SK-N-SH (cell line): ENCODE measurements around the gene ZNF366. TPM values are rescaled to one million over a fixed set of nuclear protein-coding genes. Genes with fewer than 3 reads are reported as not detected.

Source experiments
- CTCF ChIA-PET: fragments of 300-600, 350-600 bp; formaldehyde crosslinking; extraction: SDS; loops from one replicate; lab custom pipeline; 2021; lab: Yijun Ruan, JAX
- POLR2A ChIA-PET: fragments of 350-600 bp; sonication (Branson Sonifier 250); formaldehyde crosslinking; extraction: SDS; loops from one replicate; lab custom pipeline; 2020; ENCODE audit warnings: antibody characterized with exemption, inconsistent platforms; lab: Yijun Ruan, JAX
- DNase-seq: peaks from one replicate; pipeline ENCODE4 v3.0.0; 2012
- H2AFZ ChIP-seq: fragments of 200-600 bp; sonication (generic); 2 replicates; pipeline ENCODE4 v1.8.1; 2016; ENCODE audit warnings: antibody characterized with exemption, mild to moderate bottlenecking, low read depth
- H3F3A ChIP-seq: fragments of 200-600 bp; sonication (generic); replicated peaks from 2 replicates; pipeline ENCODE3; 2016; ENCODE audit warnings: antibody characterized with exemption, mild to moderate bottlenecking; ENCODE audit not compliant: insufficient read depth
- H3K27ac ChIP-seq, 2 experiments: fragments of 200-500 bp in 1 of 2; fragments of 200-600 bp in 1 of 2; sonication (Bioruptor generic) in 1 of 2; sonication (generic), shearing (Covaris generic) in 1 of 2; 2 replicates each; pipeline versions ENCODE4 v1.5.1 to v1.6.1; 2014 to 2016; ENCODE audit warnings: low read depth in 2 of 2, inconsistent platforms in 1 of 2, low read length in 1 of 2, mild to moderate bottlenecking in 1 of 2, mixed read lengths in 1 of 2
- H3K27me3 ChIP-seq: fragments of 200-600 bp; sonication (generic), shearing (Covaris generic); 2 replicates; pipeline ENCODE4 v1.6.1; 2016; ENCODE audit warnings: mixed run types; ENCODE audit not compliant: insufficient read depth
- H3K36me3 ChIP-seq, 2 experiments: fragments of 200-500 bp in 1 of 2; fragments of 200-600 bp in 1 of 2; sonication (Bioruptor generic) in 1 of 2; sonication (generic) in 1 of 2; replicated peaks in 1 of 2; 2 replicates each; pipeline versions ENCODE3 to v1.5.1; 2014 to 2016; ENCODE audit warnings: low read length in 1 of 2, mild to moderate bottlenecking in 1 of 2; ENCODE audit not compliant: insufficient read depth in 2 of 2, control insufficient read depth in 1 of 2
- H3K4me1 ChIP-seq, 2 experiments: fragments of 200-500 bp in 1 of 2; fragments of 200-600 bp in 1 of 2; sonication (Bioruptor generic) in 1 of 2; sonication (generic), shearing (Covaris generic) in 1 of 2; 2 replicates each; pipeline versions ENCODE4 v1.5.1 to v1.6.1; 2014 to 2016; ENCODE audit warnings: low read depth in 1 of 2, low read length in 1 of 2, mixed run types in 1 of 2; ENCODE audit not compliant: insufficient read depth in 2 of 2, control insufficient read depth in 1 of 2
- H3K4me2 ChIP-seq: fragments of 200-600 bp; sonication (generic), shearing (Covaris generic); 2 replicates; pipeline ENCODE4 v1.6.1; 2017; ENCODE audit warnings: mixed run types
- H3K4me3 ChIP-seq, 2 experiments: fragments of 200-500 bp in 1 of 2; fragments of 200-600 bp in 1 of 2; sonication (Bioruptor generic) in 1 of 2; sonication (generic), shearing (Covaris generic) in 1 of 2; 2 replicates each; pipeline versions ENCODE4 v1.5.1 to v1.8.1; 2014 to 2016; ENCODE audit warnings: low read depth in 2 of 2, inconsistent platforms in 1 of 2, low read length in 1 of 2, mild to moderate bottlenecking in 1 of 2, mixed read lengths in 1 of 2, moderate library complexity in 1 of 2
- H3K79me2 ChIP-seq: fragments of 200-600 bp; sonication (generic); 2 replicates; pipeline ENCODE4 v1.8.1; 2017; ENCODE audit warnings: mild to moderate bottlenecking; ENCODE audit not compliant: insufficient read depth
- H3K9ac ChIP-seq: fragments of 200-600 bp; sonication (generic); 2 replicates; pipeline ENCODE4 v1.6.1; 2017; ENCODE audit warnings: mixed run types
- H3K9me2 ChIP-seq: fragments of 200-600 bp; sonication (generic); 2 replicates; pipeline ENCODE4 v1.6.1; 2017; ENCODE audit warnings: mixed run types
- H3K9me3 ChIP-seq: fragments of 200-600 bp; sonication (generic); 2 replicates; pipeline ENCODE4 v1.6.1; 2017; ENCODE audit warnings: mixed run types, mild to moderate bottlenecking, moderate library complexity
- H4K20me1 ChIP-seq: fragments of 200-600 bp; sonication (generic); 2 replicates; pipeline ENCODE4 v1.6.1; 2017; ENCODE audit warnings: mild to moderate bottlenecking, mixed run types; ENCODE audit not compliant: insufficient read depth
- ELF1 ChIP-seq: IDR thresholded peaks from 2 replicates; pipeline ENCODE4 v1.4.0; 2012
- FOSL2 ChIP-seq: IDR thresholded peaks from 2 replicates; pipeline ENCODE4 v1.4.0; 2012; ENCODE audit warnings: low read depth, mild to moderate bottlenecking, moderate library complexity, borderline replicate concordance
- FOXM1 ChIP-seq: IDR thresholded peaks from 2 replicates; pipeline ENCODE4 v1.4.0; 2012; ENCODE audit warnings: low read depth, mild to moderate bottlenecking
- GATA2 ChIP-seq: sonication (generic); formaldehyde crosslinking; IDR thresholded peaks from 2 replicates; pipeline ENCODE4 v1.5.0; 2020; ENCODE audit warnings: mild to moderate bottlenecking, missing genetic modification reagents
- MXI1 ChIP-seq: IDR thresholded peaks from 2 replicates; pipeline ENCODE4 v1.6.1; 2012; ENCODE audit warnings: mild to moderate bottlenecking, low read depth, low read length, improper control_type of control experiment
- RAD21 ChIP-seq: IDR thresholded peaks from 2 replicates; pipeline ENCODE4 v1.6.1; 2012; ENCODE audit warnings: mild to moderate bottlenecking, low read length
- REST ChIP-seq: IDR thresholded peaks from 2 replicates; pipeline ENCODE4 v1.6.1; 2012; ENCODE audit warnings: mild to moderate bottlenecking, low read depth, low read length, moderate library complexity
- TAF1 ChIP-seq: IDR thresholded peaks from 2 replicates; pipeline ENCODE4 v1.6.1; 2012; ENCODE audit warnings: low read depth, mild to moderate bottlenecking, low read length, moderate library complexity, borderline replicate concordance
- TEAD4 ChIP-seq: IDR thresholded peaks from 2 replicates; pipeline ENCODE4 v1.4.0; 2012; ENCODE audit warnings: mild to moderate bottlenecking, borderline replicate concordance; ENCODE audit not compliant: insufficient read depth
- USF1 ChIP-seq: IDR thresholded peaks from 2 replicates; pipeline ENCODE4 v1.4.0; 2012; ENCODE audit warnings: low read depth, borderline replicate concordance
- WGBS: methylation state at CpG from one replicate; pipeline ENCODE4 v1.1.6; 2017; ENCODE audit warnings: low lambda C conversion rate; 5-methylcytosine and 5-hydroxymethylcytosine counted together
- polyA plus RNA-seq, 3 experiments: library from polyadenylated mRNA; depleted of rRNA; stranded (reverse); fragments of >200 nt; gene quantifications; 2 replicates each; pipeline ENCODE4 v1.2.3, GENCODE V29; 2012
- TF ChIP-seq, protein P1 (sequence below): IDR thresholded peaks from 2 replicates; pipeline ENCODE4; 2012
- TF ChIP-seq, protein P2 (sequence below): fragments of 200-600 bp; sonication (generic); IDR thresholded peaks from 2 replicates; pipeline ENCODE4 v1.6.1; 2017; ENCODE audit warnings: antibody characterized with exemption, mild to moderate bottlenecking, moderate library complexity

Gene ZNF366
- polyA plus RNA-seq, 1 of the 3 experiments (the other 2 are of a cell fraction) = not detected

DNA sequence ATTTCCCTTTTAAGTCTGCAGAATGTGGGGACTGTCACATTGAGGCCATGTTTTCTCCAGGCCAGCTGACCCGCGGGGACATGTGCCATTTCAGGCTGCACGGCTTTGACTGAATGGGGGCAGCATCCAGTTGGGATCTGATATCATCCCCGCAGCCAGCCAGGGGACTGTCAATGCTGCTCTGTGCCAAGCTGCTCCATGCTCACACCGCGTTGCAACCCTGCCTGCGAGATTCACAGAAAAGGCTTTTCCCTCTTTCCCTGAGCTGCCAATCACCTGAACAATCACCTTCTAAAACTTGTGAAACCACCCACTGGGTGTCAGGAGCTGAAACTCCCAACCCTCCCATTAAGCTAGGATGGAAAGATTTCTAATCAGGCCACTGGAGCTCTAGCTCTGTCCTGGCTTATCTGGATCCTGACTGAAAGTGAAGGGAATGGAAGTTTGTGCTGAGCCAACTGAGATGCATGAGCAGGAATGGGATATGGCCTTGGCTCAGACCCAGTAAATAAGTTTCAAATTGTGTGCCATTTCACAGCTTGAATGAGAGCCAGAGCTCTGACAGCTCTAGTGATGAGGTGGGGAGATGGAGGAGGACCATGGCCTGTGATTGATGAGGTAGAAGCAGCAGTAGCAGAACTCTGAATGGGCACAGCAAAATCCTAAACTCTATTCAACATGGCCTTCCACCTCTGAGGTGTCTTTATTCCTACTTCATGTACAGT lies 34.5 kb upstream of the ZNF366 start:
- Histone ChIP-seq H3K4me3 (no peak overlapping the region), H3F3A (no peaks in the 10 kb centered on the region), H3K4me2 (no peak overlapping the region), H2AFZ (no peak overlapping the region), H3K79me2 (no peaks in the 10 kb centered on the region), H3K9ac (no peak overlapping the region), H4K20me1 (no peaks in the 10 kb centered on the region), H3K36me3 (no peaks in the 10 kb centered on the region), H3K9me3 (no peaks in the 10 kb centered on the region), H3K4me1 (peaks cover 0 to 7% of the 10 kb centered on the region in 2 experiments; a peak in 1 of 4 replicates), H3K27me3 (no peaks in the 10 kb centered on the region), H3K27ac (no peak overlapping the region), H3K9me2 (no peaks in the 10 kb centered on the region)
- peak; percentile 29 for DNase-seq
- ChIA-PET POLR2A (no interaction called here), CTCF (interaction anchor here (1.0 to 1.4 kb wide), 3 partner anchors 15 to 24 kb away, joined by 3 to 5 read pairs (median 3); no protein-coding TSS in a partner anchor)
- WGBS = 100% methylated on average over 3 of the region's 7 CpGs
- TF ChIP-seq TEAD4 (no peak), TAF1 (no peak), RAD21 (no peak), REST (no peak), FOSL2 (no peak), ELF1 (no peak), MXI1 (no peak), USF1 (no peak), FOXM1 (no peak), GATA2 (CRISPR knock-in tag) (no peak)
- TF ChIP-seq, protein P1, sequence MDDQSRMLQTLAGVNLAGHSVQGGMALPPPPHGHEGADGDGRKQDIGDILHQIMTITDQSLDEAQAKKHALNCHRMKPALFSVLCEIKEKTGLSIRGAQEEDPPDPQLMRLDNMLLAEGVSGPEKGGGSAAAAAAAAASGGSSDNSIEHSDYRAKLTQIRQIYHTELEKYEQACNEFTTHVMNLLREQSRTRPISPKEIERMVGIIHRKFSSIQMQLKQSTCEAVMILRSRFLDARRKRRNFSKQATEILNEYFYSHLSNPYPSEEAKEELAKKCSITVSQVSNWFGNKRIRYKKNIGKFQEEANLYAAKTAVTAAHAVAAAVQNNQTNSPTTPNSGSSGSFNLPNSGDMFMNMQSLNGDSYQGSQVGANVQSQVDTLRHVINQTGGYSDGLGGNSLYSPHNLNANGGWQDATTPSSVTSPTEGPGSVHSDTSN = no peak
- TF ChIP-seq, protein P2, sequence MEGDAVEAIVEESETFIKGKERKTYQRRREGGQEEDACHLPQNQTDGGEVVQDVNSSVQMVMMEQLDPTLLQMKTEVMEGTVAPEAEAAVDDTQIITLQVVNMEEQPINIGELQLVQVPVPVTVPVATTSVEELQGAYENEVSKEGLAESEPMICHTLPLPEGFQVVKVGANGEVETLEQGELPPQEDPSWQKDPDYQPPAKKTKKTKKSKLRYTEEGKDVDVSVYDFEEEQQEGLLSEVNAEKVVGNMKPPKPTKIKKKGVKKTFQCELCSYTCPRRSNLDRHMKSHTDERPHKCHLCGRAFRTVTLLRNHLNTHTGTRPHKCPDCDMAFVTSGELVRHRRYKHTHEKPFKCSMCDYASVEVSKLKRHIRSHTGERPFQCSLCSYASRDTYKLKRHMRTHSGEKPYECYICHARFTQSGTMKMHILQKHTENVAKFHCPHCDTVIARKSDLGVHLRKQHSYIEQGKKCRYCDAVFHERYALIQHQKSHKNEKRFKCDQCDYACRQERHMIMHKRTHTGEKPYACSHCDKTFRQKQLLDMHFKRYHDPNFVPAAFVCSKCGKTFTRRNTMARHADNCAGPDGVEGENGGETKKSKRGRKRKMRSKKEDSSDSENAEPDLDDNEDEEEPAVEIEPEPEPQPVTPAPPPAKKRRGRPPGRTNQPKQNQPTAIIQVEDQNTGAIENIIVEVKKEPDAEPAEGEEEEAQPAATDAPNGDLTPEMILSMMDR = no peak
